ENCODE data around the gene TGIF1. TPM values are rescaled to one million over a fixed set of nuclear protein-coding genes. Genes with fewer than 3 reads are reported as not detected.

Gene TGIF1
- total and polyA plus RNA-seq, 10 of the 15 experiments (the other 5 are each of a cell fraction or from before 2014, with no cell fraction given): 1.8 to 8.5 (median 6.4) TPM

DNA sequence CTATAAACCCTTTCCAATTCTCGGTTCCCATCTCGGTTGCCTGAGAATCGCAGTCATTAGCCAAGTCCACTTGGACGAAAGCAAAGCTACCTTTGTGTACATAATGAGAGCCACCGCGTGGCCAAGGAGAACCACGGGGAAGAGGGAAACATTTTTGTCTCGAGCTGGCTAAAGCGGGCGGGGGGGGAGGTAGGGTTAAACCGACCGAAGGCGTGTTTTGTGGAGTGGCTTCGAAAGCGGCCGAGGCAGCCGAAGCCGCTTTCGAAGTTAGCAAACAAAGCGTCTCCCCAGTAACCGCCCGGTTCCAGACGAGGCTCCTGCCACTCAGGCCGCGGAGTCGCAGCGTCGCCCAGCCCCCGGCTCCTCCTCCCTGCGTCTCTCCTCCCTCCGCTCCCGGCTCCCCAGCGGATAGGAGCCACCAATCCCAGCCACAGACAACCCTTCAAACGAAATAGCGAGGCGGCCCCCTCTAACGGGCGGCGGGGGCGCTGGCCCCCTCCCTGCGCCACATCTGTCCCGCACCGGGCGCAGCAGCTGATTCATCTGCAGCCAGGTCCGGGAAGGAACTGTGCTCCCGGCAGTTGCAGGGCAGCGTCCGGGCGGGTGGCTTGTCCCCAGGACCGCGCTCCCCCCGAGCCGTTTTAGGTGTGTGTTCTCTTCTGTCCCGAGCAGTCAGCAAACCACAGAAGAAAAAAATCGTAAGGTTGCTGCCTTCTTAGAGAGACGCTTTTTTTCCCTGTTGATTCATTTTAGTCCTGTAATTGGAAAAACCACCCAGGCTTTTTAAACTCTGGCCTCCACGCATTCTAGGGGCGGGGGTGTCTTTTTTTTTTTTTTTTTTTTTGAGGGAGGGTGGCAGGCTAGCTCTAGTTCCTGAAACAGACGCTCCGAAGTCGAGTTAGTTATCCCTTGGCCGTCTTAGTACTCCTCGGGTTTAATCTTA is 1.8 kb upstream of the TGIF1 start:
- ChIA-PET RAD21 (ENCODE audit: unreplicated experiment) (interaction anchor here (0.5 to 3.5 kb wide), 21 partner anchors 10 to 540 kb away, joined by 3 to 18 read pairs (median 4); no protein-coding TSS in a partner anchor), CTCF (interaction anchor here (0.6 to 2.2 kb wide), 12 partner anchors 20 to 218 kb away, joined by 3 to 11 read pairs (median 4); no protein-coding TSS in a partner anchor), SMC1A (ENCODE audit: uncharacterized antibody, unreplicated experiment) (interaction anchor here (0.7 to 3.2 kb wide), 16 partner anchors 11 to 218 kb away, joined by 3 to 16 read pairs (median 4); no protein-coding TSS in a partner anchor), POLR2A (interaction anchor here (0.6 to 3.5 kb wide), 17 partner anchors 8 to 1583 kb away, joined by 3 to 16 read pairs (median 4); no protein-coding TSS in a partner anchor)
- FAIRE-seq (peak; percentile 91), DNase-seq (ENCODE audit: low read depth, low spot score) (peak; percentile 19), ATAC-seq (peak; percentile 76)
- TSS peak; percentile 92 for BruUV-seq (replicated peaks)
- intact Hi-C loops (cut with micrococcal nuclease; ENCODE audit: unreplicated experiment): loop anchor here (2.0 to 5.0 kb wide), 5 partner anchors 46 to 139 kb away; no protein-coding TSS in a partner anchor
- Histone ChIP-seq H2AFZ (ENCODE audit: control insufficient read depth, low read depth, low read length) (peak overlapping the region; percentile 88), H3K9me3 (replicated peaks; ENCODE audit: control insufficient read depth, insufficient read depth, low read length) (no peaks in the 10 kb centered on the region; the same call in 1 of the 3 replicates), H3K27me3 (replicated peaks in 1 of 2; ENCODE audit: control insufficient read depth in 2 of 2, insufficient read depth in 2 of 2, low read length in 1 of 2) (peaks cover 2 to 21% of the 10 kb centered on the region in 2 experiments), H3K36me3 (ENCODE audit: control insufficient read depth in 2 of 2, insufficient read depth in 2 of 2, low read length in 1 of 2) (no peaks in the 10 kb centered on the region), H3K4me3 (peak overlapping the region; percentile 82), H3K27ac (ENCODE audit: control insufficient read depth, insufficient read depth) (peak overlapping the region; percentile 73), H3K79me2 (ENCODE audit: control insufficient read depth, insufficient read depth, low read length) (no peaks in the 10 kb centered on the region), H4K20me1 (ENCODE audit: control insufficient read depth, insufficient read depth) (no peaks in the 10 kb centered on the region), H3K9ac (ENCODE audit: control insufficient read depth, insufficient read depth, low read length) (peak overlapping the region; percentile 80), H3K4me2 (ENCODE audit: control insufficient read depth, insufficient read depth) (peak overlapping the region; percentile 98), H3K4me1 (ENCODE audit: control insufficient read depth, insufficient read depth, low read length) (peaks cover 19% of the 10 kb centered on the region)
- in situ Hi-C loops (cut with MboI): no loop called here
- 1% methylated on average over 56 of the region's 63 CpGs for WGBS (ENCODE audit: insufficient coverage, insufficient replicate concordance, low lambda C conversion rate, missing lambda C conversion rate)
- TF ChIP-seq, protein P1, sequence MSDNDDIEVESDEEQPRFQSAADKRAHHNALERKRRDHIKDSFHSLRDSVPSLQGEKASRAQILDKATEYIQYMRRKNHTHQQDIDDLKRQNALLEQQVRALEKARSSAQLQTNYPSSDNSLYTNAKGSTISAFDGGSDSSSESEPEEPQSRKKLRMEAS (IDR thresholded peaks at IDR 0.05; ENCODE audit: low read depth, low read length): peak; percentile 58
- peak; percentile 54; the same call in 1 of the 2 replicates for TF ChIP-seq BACH1 (IDR thresholded peaks at IDR 0.05; ENCODE audit: borderline replicate concordance)
- peak; percentile 81; the same call in 1 of the 2 replicates for TF ChIP-seq HDGF (IDR thresholded peaks at IDR 0.05)
- 0 out of 2 replicates have a peak, but pooled peaks have one; percentile 7 for TF ChIP-seq PAX5 (IDR thresholded peaks at IDR 0.05; ENCODE audit: borderline replicate concordance, low read depth, low read length)
- 0 out of 2 replicates have a peak, but pooled peaks have one; percentile 10 for TF ChIP-seq TBL1XR1 (IDR thresholded peaks at IDR 0.05; ENCODE audit: low read depth, low read length)
- 0 out of 2 replicates have a peak, but pooled peaks have one; percentile 35 for TF ChIP-seq MTA2 (IDR thresholded peaks at IDR 0.05; ENCODE audit: low read depth)
- 0 out of 2 replicates have a peak, but pooled peaks have one; percentile 47 for TF ChIP-seq ZSCAN29 (IDR thresholded peaks at IDR 0.05)
- TF ChIP-seq BHLHE40 (IDR thresholded peaks at IDR 0.05; ENCODE audit: borderline replicate concordance in 1 of 2, low read depth in 2 of 2, low read length in 1 of 2): peak in 1 of 2 experiments; percentile 30; a peak in 2 of 4 replicates
- TF ChIP-seq, protein P2, sequence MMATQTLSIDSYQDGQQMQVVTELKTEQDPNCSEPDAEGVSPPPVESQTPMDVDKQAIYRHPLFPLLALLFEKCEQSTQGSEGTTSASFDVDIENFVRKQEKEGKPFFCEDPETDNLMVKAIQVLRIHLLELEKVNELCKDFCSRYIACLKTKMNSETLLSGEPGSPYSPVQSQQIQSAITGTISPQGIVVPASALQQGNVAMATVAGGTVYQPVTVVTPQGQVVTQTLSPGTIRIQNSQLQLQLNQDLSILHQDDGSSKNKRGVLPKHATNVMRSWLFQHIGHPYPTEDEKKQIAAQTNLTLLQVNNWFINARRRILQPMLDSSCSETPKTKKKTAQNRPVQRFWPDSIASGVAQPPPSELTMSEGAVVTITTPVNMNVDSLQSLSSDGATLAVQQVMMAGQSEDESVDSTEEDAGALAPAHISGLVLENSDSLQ (IDR thresholded peaks at IDR 0.05): peak; percentile 97
- TF ChIP-seq ETV6 (conservative IDR thresholded peaks at IDR 0.05 in 1 of 2, IDR thresholded peaks at IDR 0.05 in 1 of 2; ENCODE audit: borderline replicate concordance in 1 of 2, low read depth in 1 of 2): no peak
- TF ChIP-seq RAD51 (IDR thresholded peaks at IDR 0.05): peak; percentile 26; the same call in 1 of the 2 replicates
- TF ChIP-seq, protein P3, sequence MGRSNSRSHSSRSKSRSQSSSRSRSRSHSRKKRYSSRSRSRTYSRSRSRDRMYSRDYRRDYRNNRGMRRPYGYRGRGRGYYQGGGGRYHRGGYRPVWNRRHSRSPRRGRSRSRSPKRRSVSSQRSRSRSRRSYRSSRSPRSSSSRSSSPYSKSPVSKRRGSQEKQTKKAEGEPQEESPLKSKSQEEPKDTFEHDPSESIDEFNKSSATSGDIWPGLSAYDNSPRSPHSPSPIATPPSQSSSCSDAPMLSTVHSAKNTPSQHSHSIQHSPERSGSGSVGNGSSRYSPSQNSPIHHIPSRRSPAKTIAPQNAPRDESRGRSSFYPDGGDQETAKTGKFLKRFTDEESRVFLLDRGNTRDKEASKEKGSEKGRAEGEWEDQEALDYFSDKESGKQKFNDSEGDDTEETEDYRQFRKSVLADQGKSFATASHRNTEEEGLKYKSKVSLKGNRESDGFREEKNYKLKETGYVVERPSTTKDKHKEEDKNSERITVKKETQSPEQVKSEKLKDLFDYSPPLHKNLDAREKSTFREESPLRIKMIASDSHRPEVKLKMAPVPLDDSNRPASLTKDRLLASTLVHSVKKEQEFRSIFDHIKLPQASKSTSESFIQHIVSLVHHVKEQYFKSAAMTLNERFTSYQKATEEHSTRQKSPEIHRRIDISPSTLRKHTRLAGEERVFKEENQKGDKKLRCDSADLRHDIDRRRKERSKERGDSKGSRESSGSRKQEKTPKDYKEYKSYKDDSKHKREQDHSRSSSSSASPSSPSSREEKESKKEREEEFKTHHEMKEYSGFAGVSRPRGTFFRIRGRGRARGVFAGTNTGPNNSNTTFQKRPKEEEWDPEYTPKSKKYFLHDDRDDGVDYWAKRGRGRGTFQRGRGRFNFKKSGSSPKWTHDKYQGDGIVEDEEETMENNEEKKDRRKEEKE (IDR thresholded peaks at IDR 0.05): no peak
- TF ChIP-seq, protein P4, sequence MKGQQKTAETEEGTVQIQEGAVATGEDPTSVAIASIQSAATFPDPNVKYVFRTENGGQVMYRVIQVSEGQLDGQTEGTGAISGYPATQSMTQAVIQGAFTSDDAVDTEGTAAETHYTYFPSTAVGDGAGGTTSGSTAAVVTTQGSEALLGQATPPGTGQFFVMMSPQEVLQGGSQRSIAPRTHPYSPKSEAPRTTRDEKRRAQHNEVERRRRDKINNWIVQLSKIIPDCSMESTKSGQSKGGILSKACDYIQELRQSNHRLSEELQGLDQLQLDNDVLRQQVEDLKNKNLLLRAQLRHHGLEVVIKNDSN (IDR thresholded peaks at IDR 0.05; ENCODE audit: borderline replicate concordance, extremely low read length, insufficient read depth, low read depth, low read length): no peak
- TF ChIP-seq ASH2L (IDR thresholded peaks at IDR 0.05; ENCODE audit: borderline replicate concordance, low read depth): peak; percentile 53; the same call in 1 of the 2 replicates
- TF ChIP-seq BCL11A (IDR thresholded peaks at IDR 0.05; ENCODE audit: low read depth, low read length): no peak
- TF ChIP-seq RAD21 (IDR thresholded peaks at IDR 0.05; ENCODE audit: insufficient read depth, low read depth, low read length): peak; percentile 34; the same call in 1 of the 2 replicates

Data from GM12878 (cell line).